GM19240 (cell line): Measurements from ENCODE around the gene RMI2.

Experiments used
- DNase-seq: peaks from one replicate; pipeline ENCODE4 v3.0.0; 2011; ENCODE audit warnings: low spot score; ENCODE audit not compliant: insufficient read length

Gene RMI2

GRCh38 chr16:11380836-11381235, 35.6 kb downstream of the RMI2 start:
- no peak for DNase-seq

GRCh38 chr16:11383481-11384183, 38.4 kb downstream of the RMI2 start:
- DNase-seq: no peak

GRCh38 chr16:11384184-11384955, 39.1 kb downstream of the RMI2 start:
- DNase-seq: no peak

GRCh38 chr16:11384956-11385586, 39.8 kb downstream of the RMI2 start:
- no peak for DNase-seq

GRCh38 chr16:11386054-11386680, 40.9 kb downstream of the RMI2 start:
- no peak for DNase-seq

GRCh38 chr16:11386791-11387546, 41.7 kb downstream of the RMI2 start:
- no peak for DNase-seq

GRCh38 chr16:11389083-11389482, 43.8 kb downstream of the RMI2 start:
- no peak for DNase-seq

- no peak for DNase-seq
These were observed 44.6 kb downstream of the RMI2 start for GRCh38 chr16:11389631-11390565.

- DNase-seq: no peak
These were observed 45.6 kb downstream of the RMI2 start for GRCh38 chr16:11390573-11391495.

- DNase-seq: no peak
These were observed 46.3 kb downstream of the RMI2 start for GRCh38 chr16:11391576-11391975.

- no peak for DNase-seq
These were observed 46.9 kb downstream of the RMI2 start for GRCh38 chr16:11392041-11392581.

GRCh38 chr16:11393366-11393765, 48.1 kb downstream of the RMI2 start:
- DNase-seq: no peak

GRCh38 chr16:11393861-11394592, 48.8 kb downstream of the RMI2 start:
- no peak for DNase-seq

- DNase-seq: no peak
These were observed 49.3 kb downstream of the RMI2 start for GRCh38 chr16:11394593-11394960.

GRCh38 chr16:11395008-11395948, 50.0 kb downstream of the RMI2 start:
- DNase-seq: no peak

- no peak for DNase-seq
These were observed 50.6 kb downstream of the RMI2 start for GRCh38 chr16:11395949-11396240.
